GM21367 (cell line): Measurements from ENCODE around the gene BCL10.
"Not testable (repeated sequence)": the region's sequence is repeated elsewhere in the genome, so short reads cannot be mapped to it uniquely, and the experiment has no call there.

Experiments
- ATAC-seq: cut with Tn5 transposase; IDR thresholded peaks from one replicate; pipeline ENCODE4 v1.9.1; 2021; ENCODE audit not compliant: unreplicated experiment

BCL10 gene

DNA sequence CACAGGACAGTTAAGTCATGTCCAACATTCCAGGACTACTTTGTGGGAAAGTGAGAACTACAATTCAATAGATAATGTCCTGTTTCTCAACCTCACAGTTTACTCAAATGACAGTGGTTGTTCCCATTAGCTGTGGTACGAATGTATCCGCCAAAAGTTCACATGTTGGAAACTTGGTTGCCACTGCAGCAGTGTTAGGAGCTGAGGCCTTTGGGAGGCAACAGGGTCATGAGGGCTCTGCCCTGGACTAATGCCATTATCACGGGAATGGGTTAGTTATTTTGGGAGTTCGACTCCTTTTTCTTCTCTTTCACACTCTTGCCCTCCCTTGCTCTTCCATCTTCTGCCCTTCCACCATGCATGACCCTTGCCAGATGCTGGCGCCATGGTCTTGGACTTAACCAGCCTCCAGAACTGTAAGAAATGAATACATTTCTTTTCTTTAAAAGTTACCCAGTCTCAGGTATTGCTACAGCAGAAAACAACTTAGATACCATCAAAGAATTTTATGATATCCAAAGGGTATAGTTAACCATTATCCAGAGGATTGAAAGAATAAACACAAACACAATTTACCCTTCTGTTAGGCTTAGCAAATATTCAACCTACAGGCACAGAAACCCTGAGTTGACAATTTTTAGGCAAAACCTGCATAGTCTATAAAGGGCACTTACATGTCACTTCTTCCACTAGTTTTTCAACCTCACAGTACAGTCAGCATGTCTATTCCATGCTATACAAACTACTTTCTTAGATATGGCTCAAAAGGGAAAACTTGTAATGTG, 7.4 kb downstream of the BCL10 start:
- no peak for ATAC-seq

DNA sequence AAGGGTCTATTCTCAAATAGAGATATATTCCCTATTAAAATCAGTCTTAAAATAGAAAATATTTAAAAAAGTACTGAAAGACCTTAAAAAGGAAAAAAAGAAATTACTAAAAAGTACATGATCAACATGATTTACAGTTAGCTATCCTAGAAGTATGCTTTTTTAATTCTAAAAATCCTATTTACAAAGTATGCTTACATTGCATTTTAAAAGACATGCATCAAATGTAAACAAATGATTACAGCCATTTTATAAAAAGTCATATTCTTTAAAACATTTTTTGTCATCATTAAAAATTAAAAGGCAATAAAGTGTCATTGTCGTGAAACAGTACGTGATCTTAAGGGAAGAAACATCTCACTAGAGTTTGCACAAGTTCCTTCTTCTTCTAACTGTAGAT, 9.1 kb downstream of the BCL10 start:
- no peak for ATAC-seq

DNA sequence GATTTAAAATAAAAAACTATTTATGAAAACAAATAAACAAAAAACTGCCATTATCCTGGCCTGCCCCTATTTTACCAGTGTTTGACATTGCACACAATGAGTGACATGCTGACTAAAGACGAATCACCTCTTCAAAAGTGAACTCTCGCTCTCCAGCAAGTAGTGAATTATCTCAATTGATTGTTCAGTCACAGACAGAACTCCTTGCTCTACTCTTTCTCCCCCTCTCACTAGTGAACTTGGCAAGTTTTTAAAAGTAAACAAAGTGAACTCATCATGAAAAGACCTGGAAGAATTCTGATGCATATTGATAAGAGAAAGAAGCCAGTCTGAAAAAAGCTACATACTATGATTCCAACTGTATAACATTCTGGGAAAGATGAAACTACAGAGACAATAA, 12.3 kb downstream of the BCL10 start:
- no peak for ATAC-seq

DNA sequence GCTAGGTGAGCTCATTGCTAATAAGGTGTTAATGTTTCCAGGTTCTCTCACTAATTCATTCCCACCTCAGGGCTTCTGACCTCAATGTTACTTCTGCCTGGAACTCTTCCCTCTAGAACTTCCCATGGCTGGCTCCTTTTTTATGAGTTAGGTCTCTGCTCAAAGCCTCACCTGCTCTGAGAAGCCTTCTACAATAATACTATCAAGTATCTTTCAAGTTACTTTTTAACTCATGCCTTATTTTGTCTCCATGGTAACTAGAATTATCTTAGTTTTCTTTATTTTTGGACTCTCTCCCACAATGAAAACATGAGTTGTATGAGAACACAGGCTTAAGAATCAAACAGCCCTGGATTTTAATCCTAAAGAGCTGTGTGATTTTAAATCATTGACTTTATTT, 13.4 kb downstream of the BCL10 start:
- ATAC-seq: no peak

DNA sequence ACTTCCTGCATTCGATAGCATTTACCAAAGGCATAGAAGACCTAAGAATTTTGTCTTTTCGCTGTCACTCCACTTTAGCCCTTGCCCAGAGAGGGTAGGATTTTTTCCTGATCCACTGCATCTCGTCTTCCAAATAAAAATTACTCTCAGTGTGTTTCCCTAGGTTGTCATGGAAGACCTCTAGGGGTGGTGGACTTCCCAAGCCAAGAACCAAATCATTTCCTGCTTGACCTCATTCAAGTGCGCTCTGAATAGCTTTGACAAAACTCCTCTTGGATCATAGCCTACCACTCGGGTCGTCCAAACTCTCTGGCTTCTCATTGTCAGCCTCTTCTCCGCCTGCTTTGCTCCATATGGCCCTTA, 16.5 kb downstream of the BCL10 start:
- no peak for ATAC-seq

DNA sequence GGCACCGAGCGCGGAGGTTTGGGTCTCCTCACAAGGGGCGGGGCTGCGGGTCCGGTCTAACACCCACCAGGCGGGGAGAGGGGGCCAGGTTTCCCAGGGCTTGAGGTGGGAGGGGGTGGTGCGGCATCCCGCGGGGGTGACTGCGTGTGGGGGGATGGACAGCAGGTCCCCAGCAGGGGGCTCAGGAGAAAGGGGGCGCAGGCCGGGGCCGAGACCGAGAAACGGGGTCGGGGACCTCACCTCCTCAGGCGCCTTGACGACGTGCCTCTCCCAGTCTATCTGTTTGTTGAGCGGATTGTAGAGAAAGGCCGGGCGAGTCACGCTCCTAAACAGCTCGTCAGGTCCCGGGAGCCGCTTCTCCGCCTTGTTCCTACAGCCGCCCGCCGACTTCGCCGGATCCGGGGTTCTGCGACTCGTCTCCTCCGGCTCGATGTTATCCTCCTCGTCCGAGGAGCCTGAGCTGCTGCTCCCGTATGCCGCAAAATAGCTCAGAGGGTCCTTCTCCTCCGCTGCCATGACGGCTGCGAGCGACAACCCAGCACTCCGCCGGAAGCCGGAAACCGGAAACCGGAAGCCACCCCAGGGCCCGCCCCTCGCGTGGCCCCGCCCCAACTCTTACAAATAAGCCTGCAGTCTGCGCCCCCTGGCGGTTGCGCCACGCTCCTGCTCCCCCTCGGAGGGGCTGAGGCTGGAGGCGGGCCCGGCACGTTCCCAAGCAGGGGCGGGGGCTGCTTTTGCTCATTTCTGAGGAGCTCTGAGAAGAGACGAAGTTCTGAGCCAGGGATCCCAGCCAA, 17.1 kb downstream of the BCL10 start, which contains the start of gene C1orf52:
Gene C1orf52 (minus strand): TSS at position 545 of the 794 bp plus-strand sequence. CDS start 29 bp downstream, at position 516.
- peak; percentile 98 for ATAC-seq

DNA sequence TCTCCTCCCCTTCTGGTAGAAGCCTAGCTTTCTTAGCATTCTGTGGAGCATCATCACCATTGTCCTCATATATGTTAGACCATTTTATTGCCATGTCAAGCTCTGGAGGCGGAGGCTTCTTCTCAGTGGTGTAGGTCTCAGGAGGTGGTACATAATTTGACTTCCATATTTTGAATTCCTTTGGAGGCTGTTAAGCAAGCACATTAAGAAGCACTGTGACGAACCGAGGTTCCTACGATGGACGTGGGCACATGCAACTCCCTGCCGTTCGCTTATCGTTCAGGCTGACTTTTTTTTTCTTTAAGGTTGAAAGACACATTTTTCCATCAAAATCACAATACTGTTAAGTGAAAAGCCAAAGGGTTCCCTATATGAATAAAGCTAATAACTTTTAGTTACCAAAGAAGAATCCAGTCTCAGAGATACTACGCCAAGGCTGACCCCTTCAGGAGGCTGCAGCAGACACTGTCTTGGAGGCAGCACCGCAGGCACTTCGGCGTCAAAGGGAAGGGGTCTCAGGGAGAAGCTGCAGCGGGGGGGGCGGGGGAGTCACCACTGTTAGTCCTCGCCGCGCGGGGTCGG, 17.8 kb downstream of the BCL10 start:
- no peak for ATAC-seq

DNA sequence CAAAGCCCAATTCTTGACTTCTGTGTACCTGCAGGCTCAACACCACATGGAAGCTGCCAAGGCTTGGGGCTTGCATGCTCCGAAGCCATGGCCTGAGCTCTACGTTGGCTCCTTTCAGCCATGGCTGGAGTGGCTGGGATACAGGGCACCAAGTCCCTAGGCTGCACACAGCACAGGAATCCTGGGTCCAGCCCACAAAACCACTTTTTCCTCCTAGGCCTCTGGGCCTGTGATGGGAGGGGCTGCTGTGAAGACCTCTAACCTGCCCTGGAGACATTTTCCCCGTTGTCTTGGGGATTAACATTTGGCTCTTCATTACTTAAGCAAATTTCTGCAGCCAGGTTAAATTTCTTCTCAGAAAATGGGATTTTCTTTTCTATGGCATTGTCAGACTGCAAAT, 27.4 kb downstream of the BCL10 start:
- not testable (repeated sequence) for ATAC-seq

DNA sequence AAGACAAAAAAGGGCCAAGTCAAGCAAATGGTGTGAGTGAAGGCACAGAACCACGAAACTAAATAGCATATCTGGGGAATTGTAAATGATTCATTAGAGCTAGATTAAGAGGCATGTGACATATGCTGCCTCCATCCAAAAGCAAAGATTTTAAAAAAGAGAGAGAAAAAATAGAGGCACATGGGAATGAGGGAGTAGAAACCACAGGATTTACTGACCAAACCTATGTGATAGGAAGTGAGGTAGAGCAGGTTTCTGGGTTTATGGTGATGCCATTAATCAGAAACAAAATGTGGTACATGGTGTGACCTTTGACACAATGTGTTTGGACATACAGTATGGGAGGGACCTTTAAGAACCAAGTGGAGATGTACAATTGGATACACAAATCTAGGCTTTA, 30.5 kb downstream of the BCL10 start:
- ATAC-seq: no peak

DNA sequence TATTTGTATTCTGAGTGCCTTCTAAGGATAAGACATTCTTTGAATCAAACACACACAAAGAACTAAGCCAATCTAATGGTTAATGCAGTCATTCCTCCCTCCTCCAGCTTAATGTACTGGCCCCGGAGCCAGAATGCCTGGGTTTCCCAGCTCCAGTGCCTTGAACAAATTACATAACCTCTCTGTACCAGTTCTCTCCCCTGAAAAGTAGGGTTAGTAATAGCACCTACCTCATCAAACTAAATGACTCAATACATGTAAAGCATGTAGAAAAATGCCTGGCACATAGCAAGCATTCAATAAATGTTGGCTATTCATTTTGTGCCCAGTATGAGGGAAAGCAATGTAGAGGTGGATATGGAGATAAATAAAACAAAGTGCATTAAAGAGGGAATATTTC, 31.0 kb downstream of the BCL10 start:
- no peak for ATAC-seq

DNA sequence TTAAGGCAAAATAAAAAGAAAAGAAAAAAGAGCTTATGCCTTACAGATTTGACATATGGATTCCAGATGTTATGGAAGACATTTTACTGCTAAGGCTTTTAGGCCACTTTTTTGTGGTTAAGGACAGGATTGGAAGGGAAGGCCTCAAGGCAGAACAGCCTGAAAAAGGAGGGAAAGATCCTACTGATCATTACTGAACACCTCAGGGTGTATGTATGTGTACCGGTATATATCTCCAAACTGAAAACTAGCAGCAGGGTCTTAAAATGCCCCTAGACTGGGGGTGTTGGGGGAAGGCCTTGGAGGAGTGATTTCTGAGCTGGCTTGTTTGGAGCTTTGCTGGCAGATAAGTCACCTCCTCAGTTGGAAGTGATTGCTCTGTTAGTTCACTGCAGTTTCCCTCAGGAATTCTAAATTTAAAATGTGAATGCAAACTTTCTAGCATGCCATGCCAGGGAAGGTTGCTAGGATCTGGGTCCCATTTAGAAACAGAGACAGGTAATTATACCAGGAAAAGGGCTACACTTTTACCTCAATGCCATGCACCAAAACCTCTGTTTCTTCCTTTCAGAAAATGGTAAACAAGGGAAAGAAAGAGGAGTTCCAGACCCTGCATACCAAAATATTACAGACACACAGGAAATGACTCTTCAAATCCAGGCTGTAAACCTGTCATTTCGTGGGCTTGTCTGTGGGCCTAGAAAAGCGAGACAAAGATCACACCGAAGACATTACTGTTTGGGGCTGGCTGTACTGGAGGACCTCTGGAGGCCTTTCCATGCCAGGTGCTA, 32.0 kb downstream of the BCL10 start:
- no peak for ATAC-seq

DNA sequence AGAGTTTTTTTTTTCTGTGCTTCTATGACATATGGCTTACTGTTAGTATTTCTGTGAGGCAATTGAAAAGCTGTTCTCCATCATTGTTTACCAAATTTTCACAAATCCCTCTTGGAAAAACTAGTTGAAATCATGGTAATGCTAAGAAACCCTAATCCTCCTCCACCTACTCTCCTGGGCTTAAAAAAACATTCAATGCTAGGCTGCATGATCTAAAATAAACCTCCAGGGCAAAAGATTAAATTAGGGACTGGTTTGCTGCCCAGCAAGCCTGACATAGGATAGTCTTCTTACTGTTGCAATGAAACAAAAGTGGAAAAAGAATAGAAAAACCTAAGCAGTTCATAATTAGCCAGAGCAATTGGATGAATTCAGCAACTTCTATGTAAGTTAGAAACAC, 33.1 kb downstream of the BCL10 start:
- ATAC-seq: no peak

DNA sequence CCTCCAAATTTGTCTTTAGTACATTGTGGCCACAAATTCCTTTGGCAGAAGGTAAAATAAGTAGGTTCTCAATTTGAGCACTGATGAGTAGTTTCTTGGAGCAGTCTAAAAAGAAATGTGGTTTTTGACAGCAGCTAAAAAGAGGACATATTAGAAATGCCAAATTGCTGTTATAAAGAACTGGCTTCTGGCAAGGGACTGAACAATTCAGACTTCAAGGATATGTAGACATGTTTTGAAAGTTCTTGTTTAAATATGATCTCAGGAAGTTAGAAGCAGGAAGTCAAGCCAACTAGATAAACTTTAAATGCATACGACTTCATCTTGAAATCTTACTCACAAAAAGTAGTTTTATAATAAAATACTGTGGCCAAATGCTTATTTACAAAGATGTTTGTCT, 35.8 kb downstream of the BCL10 start:
- ATAC-seq: no peak

DNA sequence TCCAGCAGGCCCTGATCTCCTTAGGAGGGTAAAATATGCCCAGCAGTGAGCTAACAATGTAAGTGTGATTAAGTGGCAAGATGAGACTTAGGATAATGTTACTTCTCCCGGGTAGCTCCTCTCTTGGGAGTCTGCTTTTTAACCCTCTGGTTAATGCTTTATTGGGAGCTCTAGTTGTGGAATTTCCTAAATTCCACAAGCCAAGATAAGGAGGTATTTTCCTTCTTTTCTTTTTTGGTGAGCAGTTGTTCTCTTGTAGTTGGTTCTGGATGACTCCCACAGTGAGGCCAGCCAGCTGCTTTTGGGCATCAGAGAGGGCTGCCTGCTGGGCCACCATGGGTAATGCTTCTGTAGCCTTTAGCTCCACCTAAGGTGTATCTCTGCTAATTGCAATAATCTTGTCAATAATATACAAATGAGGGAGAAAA, 36.2 kb downstream of the BCL10 start:
- ATAC-seq: peak; percentile 53

DNA sequence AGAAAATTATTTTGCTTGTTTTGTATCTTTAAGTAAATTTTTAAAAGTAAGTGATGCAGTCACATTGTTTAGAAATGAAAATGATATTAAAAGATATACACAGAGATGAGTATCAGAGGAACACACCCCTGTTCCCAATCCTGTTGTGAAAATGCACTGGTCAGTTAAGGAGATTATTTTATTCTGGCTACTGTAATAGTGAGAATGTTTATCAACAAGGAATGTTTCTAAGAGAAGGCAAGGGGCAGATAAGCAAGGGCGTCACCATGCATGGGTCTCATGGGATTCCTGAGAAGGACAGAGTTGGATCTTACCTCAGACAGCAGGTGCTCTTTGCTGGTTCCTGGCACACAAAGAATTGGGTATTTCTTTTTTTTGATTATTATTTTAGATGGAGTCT, 38.8 kb downstream of the BCL10 start:
- ATAC-seq: no peak

DNA sequence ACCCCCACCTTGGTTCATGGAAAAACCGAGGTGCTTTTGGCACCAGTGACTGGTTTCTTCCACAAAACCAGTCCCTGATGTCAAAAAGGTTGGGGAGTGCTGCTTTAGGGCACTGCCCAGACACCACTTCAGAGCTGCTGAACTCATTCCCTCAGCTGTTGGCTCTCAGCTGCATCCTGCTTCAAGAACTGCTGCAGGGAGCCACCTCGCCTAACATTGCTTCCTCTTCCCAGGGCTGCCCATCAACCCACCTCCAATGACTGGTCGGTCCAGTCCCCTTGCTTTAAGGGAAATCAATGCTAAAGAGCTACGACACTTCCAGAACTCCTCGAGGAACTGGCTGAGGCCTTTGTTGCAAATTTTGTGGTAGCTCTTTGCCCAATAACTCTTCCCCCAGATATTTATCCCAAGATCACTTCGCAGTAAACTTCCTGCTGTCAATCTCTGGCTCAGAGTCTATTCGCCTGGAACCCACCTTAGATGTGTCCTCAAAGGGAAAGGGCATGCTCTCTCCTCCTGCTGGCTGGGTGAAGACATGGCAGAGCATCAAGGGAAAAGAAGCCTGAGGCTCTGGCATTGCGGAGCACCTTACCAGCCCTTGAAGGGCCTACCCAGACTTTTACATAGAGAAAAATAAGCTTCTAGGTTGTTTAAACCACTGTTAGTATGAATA, 46.0 kb downstream of the BCL10 start:
- no peak for ATAC-seq

DNA sequence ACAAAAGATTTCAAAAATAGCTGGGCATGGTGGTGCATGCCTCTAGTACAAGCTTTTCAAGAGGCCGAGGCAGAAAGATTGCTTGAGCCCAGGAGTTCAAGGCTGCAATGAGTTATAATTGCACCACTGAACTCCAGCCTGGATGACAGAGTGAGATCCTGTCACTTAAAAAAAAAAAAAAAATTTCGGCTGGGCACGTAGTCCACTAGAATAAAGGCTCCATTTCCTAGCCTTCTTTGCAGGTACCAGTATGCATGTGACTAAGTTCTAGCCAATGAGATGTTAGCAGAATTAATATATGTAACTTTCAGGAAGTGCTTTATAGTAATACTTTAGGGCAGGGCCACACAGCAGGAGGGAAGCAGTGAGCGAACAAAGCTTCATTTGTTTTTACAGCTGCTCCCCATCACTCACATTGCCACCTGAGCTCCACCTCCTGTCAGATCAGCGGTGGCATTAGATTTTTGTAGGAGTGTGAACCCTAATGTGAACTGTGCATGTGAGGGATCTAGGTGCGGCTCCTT, 46.8 kb downstream of the BCL10 start:
- no peak for ATAC-seq

DNA sequence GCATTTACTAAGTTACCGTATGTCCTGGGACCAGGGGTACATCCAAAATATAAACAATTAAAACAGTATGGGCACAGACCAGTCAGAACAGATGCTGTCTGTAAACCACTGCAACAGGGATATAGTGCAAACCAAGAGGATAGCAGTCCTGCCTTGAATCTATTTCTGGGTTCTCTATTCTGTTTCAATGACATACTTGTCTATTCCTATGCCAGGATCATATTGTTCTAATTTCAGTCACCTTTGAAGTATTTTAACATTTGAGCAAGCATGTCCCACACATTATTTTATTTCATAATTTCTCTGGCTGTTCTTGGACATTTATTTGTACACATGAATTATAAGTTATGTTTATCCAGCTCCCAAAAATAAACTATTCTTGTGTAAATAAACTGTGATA, 47.5 kb downstream of the BCL10 start:
- no peak for ATAC-seq

DNA sequence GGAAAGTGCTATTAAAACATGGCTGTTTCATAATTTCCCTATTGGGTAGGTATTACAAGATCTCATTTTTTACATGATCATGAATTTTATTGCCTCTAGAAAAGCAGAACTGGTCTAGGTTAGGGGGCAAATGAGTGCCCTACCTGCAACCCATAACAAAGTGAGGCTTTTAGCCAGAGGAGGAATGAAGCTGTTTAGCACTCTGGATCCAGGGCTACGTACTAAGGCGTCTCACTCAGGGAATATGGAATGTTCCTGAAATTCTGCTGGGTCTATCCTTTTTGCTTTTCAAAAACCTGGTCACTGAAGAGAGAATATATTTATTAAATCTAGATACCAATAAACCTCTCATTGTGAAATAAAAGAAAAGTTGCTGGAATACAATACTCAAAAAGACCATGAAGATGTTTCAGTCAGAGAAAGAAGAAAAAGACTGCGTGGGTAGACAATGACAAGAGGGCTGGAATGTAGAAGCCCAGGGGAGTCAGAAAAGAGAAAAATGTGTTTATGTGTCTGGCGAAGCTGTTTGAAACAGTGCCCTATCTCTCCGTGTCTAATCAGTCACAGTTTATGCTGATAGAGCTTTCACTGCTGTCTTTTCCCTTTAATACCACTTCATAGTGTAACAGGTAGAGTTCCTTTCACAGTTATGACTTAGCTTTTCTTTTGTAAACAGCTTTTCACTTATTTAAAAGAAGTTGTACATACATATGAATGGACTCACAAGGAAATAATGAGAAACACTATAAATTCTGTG, 50.6 kb downstream of the BCL10 start:
- ATAC-seq: no peak
